ENCODE results near the gene PCDHA12.
"Not testable (repeated sequence)": the region's sequence is repeated elsewhere in the genome, so short reads cannot be mapped to it uniquely, and the experiment has no call there.

GRCh38 chr5:140876541-140877261 is 1.6 kb downstream of the PCDHA12 start:
- not testable (repeated sequence) for TF ChIP-seq POLR2A, CTCF (IDR thresholded peaks at IDR 0.05)

All from esophagus squamous epithelium (tissue), 4 donors.